ENCODE measurements around the gene FOXP2.

The FOXP2 gene

DNA sequence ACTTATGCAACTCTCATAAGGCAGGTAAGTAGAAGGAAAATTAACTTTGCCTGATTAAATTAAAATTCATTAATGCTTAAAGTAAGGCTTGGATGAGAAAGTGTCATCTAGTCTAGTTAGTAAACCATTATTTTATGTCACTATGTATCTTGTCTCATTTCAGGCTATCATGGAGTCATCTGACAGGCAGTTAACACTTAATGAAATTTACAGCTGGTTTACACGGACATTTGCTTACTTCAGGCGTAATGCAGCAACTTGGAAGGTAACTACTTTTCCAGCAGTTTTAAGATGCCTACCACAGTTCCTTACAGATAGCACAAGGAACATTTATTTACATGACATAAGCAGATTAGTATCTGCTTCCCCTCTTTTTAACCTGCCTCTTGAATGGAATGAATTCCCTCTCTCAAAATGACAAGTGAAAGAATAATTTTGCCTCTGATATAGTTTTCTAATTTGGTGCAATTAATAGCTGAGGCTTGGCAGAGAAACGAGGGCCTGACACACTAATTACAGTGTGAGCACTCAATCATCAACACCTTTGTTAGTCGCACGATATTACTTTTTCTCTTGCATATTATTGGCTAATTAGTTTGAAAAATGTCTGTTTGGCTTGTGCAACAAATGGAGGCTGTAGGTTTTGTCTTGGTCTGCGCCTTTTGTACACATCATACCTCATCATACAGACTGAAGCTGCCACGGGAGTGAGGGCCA is 245.0 kb downstream of the FOXP2 start:
- peak; percentile 7 for DNase-seq

GRCh38 chr7:114660126-114660486 is 245.5 kb downstream of the FOXP2 start:
- peak; percentile 2 for DNase-seq

DNA sequence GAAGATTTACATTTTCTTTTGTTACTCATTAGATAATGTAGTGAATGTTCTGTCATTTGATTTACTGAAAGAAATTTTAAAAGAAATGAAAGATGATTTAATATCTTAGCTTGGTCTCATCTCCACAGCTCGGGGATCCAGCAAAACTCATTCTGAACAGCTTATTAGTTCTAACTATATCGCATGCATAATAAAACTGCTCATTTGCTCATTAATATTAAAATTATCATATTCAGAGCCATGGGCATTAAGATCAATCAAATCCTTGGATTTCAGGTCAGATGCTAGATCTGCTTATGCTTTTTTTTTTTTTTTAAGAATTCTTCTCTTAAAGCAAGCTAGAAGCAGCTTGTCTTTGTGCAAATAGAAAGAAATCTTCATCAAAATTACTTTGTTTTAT is 246.1 kb downstream of the FOXP2 start:
- no peak for DNase-seq

GRCh38 chr7:114662002-114662677 is 247.5 kb downstream of the FOXP2 start:
- peak; percentile 1 for DNase-seq

DNA sequence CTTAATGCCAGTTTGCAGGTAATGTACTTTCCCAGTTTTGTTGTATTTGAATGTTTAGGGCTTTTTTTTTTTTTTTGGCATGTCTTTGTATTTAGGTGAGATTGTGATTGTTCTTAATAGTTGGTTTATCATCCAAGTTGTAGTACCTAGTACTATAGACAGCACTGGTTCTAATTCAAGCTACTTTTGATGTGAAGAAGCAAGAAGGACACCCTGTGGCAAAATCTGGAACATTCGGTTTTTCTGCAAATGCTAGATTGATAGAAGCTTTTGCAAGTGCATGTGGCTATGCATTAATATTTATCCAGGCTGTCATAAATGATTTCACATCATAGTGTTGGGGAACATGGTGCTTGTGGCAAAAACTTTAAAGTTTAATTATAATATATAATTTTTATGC is 248.9 kb downstream of the FOXP2 start:
- DNase-seq: peak; percentile 60

- DNase-seq: no peak
These were observed 256.1 kb downstream of the FOXP2 start for GRCh38 chr7:114670676-114671075.

DNA sequence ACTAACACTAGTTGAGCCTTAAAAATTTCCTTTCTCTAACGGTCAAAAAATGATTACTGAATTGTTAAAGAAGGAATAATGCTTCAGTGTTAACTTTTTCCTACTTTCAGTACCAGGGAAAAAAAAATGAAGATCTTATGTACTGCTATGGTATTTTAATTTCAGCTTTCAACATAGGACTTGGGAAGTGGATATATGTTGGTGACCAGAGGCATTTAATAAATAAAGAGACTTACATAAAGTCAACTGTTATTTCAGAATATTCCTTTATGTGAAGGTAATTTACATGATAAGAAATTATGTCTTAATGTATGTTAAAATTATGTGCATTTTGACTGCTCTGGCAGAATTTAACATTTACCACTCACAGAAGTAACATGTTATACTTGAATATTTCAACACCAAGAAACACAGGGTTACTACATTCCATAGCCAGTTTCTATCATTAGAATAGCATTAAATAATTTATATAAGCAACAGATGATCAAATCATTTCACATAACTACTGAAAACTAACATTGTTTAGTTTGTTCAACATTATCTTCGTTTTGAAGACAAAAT is 257.0 kb downstream of the FOXP2 start:
- no peak for DNase-seq

GRCh38 chr7:114678116-114678515 is 263.5 kb downstream of the FOXP2 start:
- DNase-seq: no peak

DNA sequence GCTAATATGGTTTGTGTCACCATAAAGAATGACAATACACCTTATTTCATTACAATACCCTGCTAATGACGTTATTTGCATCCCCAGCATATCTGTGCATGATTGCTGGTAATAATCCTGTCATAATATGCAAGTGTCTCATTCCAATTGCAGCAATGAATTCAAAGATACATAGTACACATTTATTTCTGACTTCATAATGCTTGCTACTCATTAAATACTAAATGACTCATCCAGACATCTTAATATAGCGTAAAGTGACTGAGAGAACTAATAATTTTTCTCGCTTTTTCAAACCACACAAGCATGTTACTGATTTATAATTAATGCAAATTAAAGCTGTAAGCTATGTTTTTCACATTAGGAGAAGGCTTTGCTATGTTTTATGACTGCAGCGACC is 272.6 kb downstream of the FOXP2 start:
- DNase-seq: no peak

- DNase-seq: no peak
These were observed 273.9 kb downstream of the FOXP2 start for GRCh38 chr7:114688443-114689055.

DNA sequence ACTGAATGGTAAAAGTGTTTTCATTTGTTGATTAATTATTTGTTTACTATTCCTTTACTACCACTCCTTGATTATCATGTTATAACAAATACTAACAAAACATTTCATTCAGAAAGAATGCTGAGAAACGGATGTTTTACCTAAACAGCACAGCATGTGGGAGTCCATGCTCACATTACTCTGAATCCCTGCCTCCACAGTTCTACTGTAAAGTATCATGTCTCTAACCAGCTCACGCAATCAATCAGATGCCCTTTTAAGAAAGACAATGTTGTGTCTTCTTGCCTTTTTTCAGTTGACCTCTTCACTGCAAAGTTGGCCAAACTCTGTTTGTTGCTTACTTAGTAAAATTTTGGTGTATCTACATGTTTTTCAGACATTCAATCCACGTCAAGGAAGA is 274.8 kb downstream of the FOXP2 start:
- no peak for DNase-seq

DNA sequence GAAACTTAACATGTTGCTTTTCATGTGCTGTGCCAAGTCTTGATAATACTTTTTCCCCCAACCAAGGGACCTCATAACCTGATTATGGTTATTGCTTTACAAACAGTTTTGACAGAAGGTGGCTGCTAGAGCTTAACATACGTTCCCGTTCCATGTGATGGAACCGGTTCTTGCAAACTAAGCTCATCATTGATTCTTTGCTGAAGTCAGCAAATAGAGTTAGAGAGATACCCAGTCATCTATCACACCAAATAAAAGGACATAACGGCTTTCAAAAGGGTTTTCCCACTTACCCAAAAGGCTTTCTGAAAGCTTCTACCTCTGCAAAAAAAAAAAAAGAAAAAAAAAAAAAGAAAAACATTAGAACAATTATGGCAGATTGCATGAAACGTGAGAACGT is 277.0 kb downstream of the FOXP2 start:
- DNase-seq: no peak

GRCh38 chr7:114695182-114695581 is 280.6 kb downstream of the FOXP2 start:
- no peak for DNase-seq

DNA sequence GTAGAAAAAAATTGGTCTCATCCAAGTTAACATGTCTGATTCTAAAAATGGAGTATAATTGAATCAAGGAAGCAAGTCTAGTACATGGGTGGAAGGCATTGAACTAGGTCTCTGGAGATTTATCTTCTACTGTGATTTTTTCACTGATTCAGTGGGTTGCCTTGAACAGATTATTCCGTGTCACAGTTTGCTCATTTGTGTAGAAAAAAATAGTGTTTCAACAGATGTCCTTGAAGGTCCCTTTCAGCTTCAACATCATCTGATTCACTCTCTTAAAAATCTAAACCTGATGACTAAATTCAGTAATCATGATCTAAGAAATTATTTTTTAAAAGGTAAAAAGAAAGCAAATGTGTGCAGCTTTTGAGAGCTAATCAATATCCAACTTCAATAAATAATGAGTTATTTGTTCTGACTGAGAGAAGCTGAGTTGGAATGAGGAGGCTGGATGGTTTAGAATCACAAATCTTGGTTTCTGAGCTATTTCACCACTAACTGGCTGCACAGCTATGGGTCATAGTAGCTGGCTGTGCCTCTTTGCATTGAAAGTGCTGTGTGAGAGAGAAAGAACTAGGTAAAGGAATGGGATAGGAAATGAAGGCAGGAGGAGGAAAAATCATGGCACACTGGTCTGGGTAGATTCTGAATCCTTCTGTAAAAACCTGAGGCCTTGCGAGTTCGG is 285.8 kb downstream of the FOXP2 start:
- DNase-seq: no peak

- DNase-seq: peak; percentile 68
These were observed 289.1 kb downstream of the FOXP2 start for GRCh38 chr7:114703677-114704076.

- DNase-seq: no peak
These were observed 294.0 kb downstream of the FOXP2 start for GRCh38 chr7:114708646-114709045.

- DNase-seq: no peak
These were observed 295.9 kb downstream of the FOXP2 start for GRCh38 chr7:114710499-114710898.

GRCh38 chr7:114711241-114711640 is 296.6 kb downstream of the FOXP2 start:
- DNase-seq: no peak

DNA sequence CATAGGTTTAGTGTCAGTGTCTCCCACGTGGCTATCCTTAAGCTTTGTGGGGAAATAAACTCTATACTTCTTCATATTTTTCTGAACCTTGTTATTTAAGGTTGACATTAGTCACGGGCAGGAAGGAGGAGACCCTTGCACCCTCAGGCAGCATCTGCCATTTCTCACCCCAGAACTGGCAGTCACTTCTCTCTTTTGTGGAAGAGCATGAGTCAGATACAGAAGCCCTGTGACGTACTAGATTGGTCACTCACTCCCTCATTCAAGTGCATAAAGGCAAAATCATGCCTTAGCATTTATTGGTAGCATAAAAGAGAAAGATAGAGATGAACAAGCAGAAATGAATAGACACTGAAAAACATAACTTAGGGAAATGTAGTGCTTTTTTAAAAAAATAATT is 301.3 kb downstream of the FOXP2 start:
- DNase-seq: peak; percentile 8

- DNase-seq: no peak
These were observed 304.2 kb downstream of the FOXP2 start for GRCh38 chr7:114718861-114719260.

- no peak for DNase-seq
These were observed 306.1 kb downstream of the FOXP2 start for GRCh38 chr7:114720725-114721124.

DNA sequence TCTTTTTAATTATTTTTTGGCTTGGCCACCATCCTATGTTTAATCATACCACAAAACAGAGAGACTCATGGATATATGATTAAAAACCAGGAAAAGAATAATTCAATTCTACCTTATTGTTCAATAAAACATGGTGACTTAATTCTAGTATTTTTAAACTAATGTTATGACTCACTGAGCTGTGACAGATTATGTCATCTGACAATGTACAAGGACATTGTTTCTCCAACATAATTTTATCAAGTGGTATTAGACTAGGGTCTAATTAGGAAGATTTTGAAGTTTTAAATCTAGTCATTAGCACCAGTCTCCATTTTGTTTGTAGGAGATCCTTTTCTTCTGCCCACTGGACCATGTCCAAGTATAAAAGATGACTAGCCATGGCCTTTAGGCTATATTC is 307.9 kb downstream of the FOXP2 start:
- DNase-seq: no peak

DNA sequence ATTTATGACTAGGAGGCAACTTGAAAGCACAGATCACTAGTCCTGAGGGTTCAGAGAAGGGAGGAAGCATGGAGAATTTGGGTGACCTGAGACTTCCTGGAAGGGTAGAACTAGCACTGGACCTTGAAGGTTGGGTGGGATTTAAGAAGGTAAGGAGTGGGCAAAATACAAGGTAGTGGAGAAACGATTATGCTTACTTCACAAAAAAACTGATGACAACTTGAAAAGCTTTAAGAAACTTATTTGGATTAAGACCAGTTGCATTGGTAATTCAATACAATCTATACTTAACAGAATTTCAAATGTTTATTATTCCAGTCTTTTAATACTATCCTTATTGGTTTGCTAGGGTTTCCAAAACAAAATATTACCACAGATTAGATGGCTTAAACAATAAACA is 308.7 kb downstream of the FOXP2 start:
- DNase-seq: no peak

DNA sequence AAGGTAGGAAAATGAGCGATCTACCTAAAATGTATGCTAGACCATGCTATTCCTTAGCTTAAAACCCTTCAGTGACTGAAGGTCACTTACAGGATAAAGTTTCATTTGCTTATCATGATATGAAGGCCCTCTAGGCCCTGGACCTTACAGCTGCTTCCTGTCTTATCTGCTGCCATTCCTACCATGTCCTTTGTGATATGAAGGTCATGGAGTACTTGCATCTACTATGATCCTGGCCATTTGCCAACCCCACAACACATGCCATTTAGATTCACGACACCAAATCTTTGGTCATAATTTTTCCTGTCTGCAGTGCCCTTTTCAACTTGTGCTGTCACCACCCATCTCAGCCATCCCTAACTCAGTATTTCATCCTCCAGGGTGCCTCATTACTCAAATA is 325.5 kb downstream of the FOXP2 start:
- DNase-seq: peak; percentile 68

Measured in OCI-M1 (cell line).